Caki2 (cell line): Measurements from ENCODE around the gene HINFP. TPM values are rescaled to one million over a fixed set of nuclear protein-coding genes. Genes with fewer than 3 reads are reported as not detected.
A peak's percentile ranks its signal among the peaks of the same experiment; 100 is the strongest.
"Not testable (repeated sequence)": the region's sequence is repeated elsewhere in the genome, so short reads cannot be mapped to it uniquely, and the experiment has no call there.

Experiments used
- DNase-seq: peaks from one replicate; pipeline ENCODE4 v3.0.0-alpha.2; 2015; ENCODE audit warnings: low read depth
- in situ Hi-C: cut with HindIII; loops from 2 replicates; pipeline ENCODE4 v1.10.0; 2016; ENCODE audit warnings: low sequenced_read_pairs, low pct_unique_long_range_greater_than_20kb, mixed read lengths
- total RNA-seq: library from RNA; depleted of rRNA; stranded (reverse); fragments of >200 nt; shearing (Covaris generic); gene quantifications from 2 replicates; pipeline ENCODE4 v1.2.3, GENCODE V29; 2014; ENCODE audit warnings: low replicate concordance

HINFP gene
- total RNA-seq, 1 experiment from 2014 or later = 11.0 TPM

- peak; percentile 99 for DNase-seq
- in situ Hi-C loops = no loop called here
These were observed 26.1 kb upstream of the HINFP start for GRCh38 chr11:119095066-119095880.

GRCh38 chr11:119099711-119100110, 21.7 kb upstream of the HINFP start:
- no peak for DNase-seq
- in situ Hi-C loops = loop anchor here (25.0 kb wide), 1 partner anchor 213 kb away; the partner anchor contains the start of gene MCAM

- peak; percentile 51 for DNase-seq
- in situ Hi-C loops = loop anchor here (25.0 kb wide), 1 partner anchor 212 kb away; the partner anchor contains the start of gene MCAM
These were observed 21.0 kb upstream of the HINFP start for GRCh38 chr11:119100246-119100970.

GRCh38 chr11:119100994-119101758, 20.2 kb upstream of the HINFP start:
- DNase-seq = no peak
- in situ Hi-C loops = loop anchor here (25.0 kb wide), 1 partner anchor 211 kb away; the partner anchor contains the start of gene MCAM

- DNase-seq = peak; percentile 93
- in situ Hi-C loops = loop anchor here (25.0 kb wide), 1 partner anchor 210 kb away; the partner anchor contains the start of gene MCAM
These were observed 19.5 kb upstream of the HINFP start, which contains the start of gene DPAGT1 for GRCh38 chr11:119101759-119102423. DPAGT1 (minus strand) TSS chr11:119101853; CDS start chr11:119101655, 198 bp downstream.

GRCh38 chr11:119103161-119103664, 18.2 kb upstream of the HINFP start:
- in situ Hi-C loops = loop anchor here (25.0 kb wide), 1 partner anchor 209 kb away; the partner anchor contains the start of gene MCAM
- DNase-seq = not testable (repeated sequence)

GRCh38 chr11:119103793-119104192, 17.6 kb upstream of the HINFP start:
- DNase-seq = no peak
- in situ Hi-C loops = loop anchor here (25.0 kb wide), 1 partner anchor 209 kb away; the partner anchor contains the start of gene MCAM

GRCh38 chr11:119106564-119107537, 14.5 kb upstream of the HINFP start, which contains the start of gene C2CD2L:
C2CD2L (plus strand) TSS chr11:119107344; CDS start chr11:119107742, 398 bp downstream.
- DNase-seq = peak; percentile 73
- in situ Hi-C loops = loop anchor here (25.0 kb wide), 1 partner anchor 205 kb away; the partner anchor contains the start of gene MCAM

GRCh38 chr11:119107538-119108145, 13.7 kb upstream of the HINFP start:
- no peak for DNase-seq
- in situ Hi-C loops = loop anchor here (25.0 kb wide), 1 partner anchor 205 kb away; the partner anchor contains the start of gene MCAM

GRCh38 chr11:119108146-119108856, 13.1 kb upstream of the HINFP start:
- in situ Hi-C loops = loop anchor here (25.0 kb wide), 1 partner anchor 204 kb away; the partner anchor contains the start of gene MCAM
- no peak for DNase-seq

GRCh38 chr11:119108857-119109221, 12.5 kb upstream of the HINFP start:
- DNase-seq = no peak
- in situ Hi-C loops = loop anchor here (25.0 kb wide), 1 partner anchor 203 kb away; the partner anchor contains the start of gene MCAM

- in situ Hi-C loops = loop anchor here (25.0 kb wide), 1 partner anchor 202 kb away; the partner anchor contains the start of gene MCAM
- DNase-seq = no peak
These were observed 11.5 kb upstream of the HINFP start for GRCh38 chr11:119109843-119110242.

GRCh38 chr11:119110439-119110838, 10.9 kb upstream of the HINFP start:
- no peak for DNase-seq
- in situ Hi-C loops = loop anchor here (25.0 kb wide), 1 partner anchor 202 kb away; the partner anchor contains the start of gene MCAM

- in situ Hi-C loops = loop anchor here (25.0 kb wide), 1 partner anchor 201 kb away; the partner anchor contains the start of gene MCAM
- no peak for DNase-seq
These were observed 9.9 kb upstream of the HINFP start for GRCh38 chr11:119111361-119111925.
